ENCODE results near the gene CLDN18. TPM values are rescaled to one million over a fixed set of nuclear protein-coding genes. Genes with fewer than 3 reads are reported as not detected.
A peak's percentile ranks its signal among the peaks of the same experiment; 100 is the strongest.

Gene CLDN18
- total and polyA plus RNA-seq, 2 experiments from 2014 or later: 0.19 TPM; not detected in 1

DNA sequence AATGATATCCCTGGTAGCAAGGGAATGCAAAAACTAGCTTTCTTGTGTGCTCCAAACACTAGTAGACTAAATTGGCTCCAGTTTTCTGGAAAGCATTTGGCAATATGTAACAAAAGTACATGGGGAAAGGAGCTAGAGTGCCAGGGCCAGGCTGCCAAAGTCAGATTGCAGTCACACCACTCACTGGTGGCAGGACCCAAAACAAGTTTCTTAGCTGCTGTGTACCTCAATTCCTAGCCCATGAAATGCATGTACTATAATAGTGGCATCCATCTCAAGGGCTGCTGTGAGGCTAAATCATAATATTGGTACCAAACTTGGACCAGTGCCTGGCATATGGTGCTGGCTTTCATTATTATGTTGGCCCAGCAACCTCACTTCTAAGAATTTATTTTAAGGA, 49.3 kb downstream of the CLDN18 start:
- no peak overlapping the region for H3K4me2 ChIP-seq
- H3K9me3 Mint-ChIP-seq: no peaks in the 10 kb centered on the region
- peaks cover 4% of the 10 kb centered on the region; the same call in 1 of the 2 replicates for H3K36me3 ChIP-seq (ENCODE audit: insufficient read depth)
- H3K79me2 ChIP-seq (replicated peaks; ENCODE audit: insufficient read depth): no peaks in the 10 kb centered on the region
- 0 out of 2 replicates have a peak, but pooled peaks cover 2% of the 10 kb centered on the region for H4K20me1 ChIP-seq (replicated peaks; ENCODE audit: insufficient read depth)
- H3K4me3 Mint-ChIP-seq: no peak overlapping the region
- no peak for TF ChIP-seq EZH2phosphoT487 (IDR thresholded peaks at IDR 0.05; ENCODE audit: unreplicated experiment)
- no peak for TF ChIP-seq CREB1 (CRISPR knock-in tag; IDR thresholded peaks at IDR 0.05; ENCODE audit: low read depth)
- DNase-seq (ENCODE audit: low spot score): no peak
- H2AFZ ChIP-seq: no peak overlapping the region
- H3K27ac Mint-ChIP-seq: no peak overlapping the region
- no peaks in the 10 kb centered on the region for H3K27me3 ChIP-seq (ENCODE audit: insufficient read depth)
- no peaks in the 10 kb centered on the region for H3F3A ChIP-seq (replicated peaks; ENCODE audit: low read depth)
- peaks cover 14% of the 10 kb centered on the region for H3K4me1 Mint-ChIP-seq
- H3K36me3 Mint-ChIP-seq (ENCODE audit: low read depth): peaks cover 17% of the 10 kb centered on the region
- ATAC-seq: no peak
- H3K9me2 ChIP-seq (ENCODE audit: insufficient read depth): no peaks in the 10 kb centered on the region
- no peak overlapping the region for H3K4me3 ChIP-seq
- H3K4me1 ChIP-seq (ENCODE audit: insufficient read depth): peaks cover 4% of the 10 kb centered on the region; the same call in 1 of the 2 replicates
- H3K27ac ChIP-seq (ENCODE audit: low read depth): no peak overlapping the region
- H3K27me3 Mint-ChIP-seq (ENCODE audit: insufficient read depth, low read depth, poor library complexity): peaks cover 3% of the 10 kb centered on the region

GRCh38 chr3:138060792-138061191, 50.8 kb downstream of the CLDN18 start:
- Histone ChIP-seq H3K4me2 (no peak overlapping the region), H3K79me2 (replicated peaks; ENCODE audit: insufficient read depth) (no peaks in the 10 kb centered on the region), H3K4me1 (ENCODE audit: insufficient read depth) (peaks cover 4% of the 10 kb centered on the region; the same call in 1 of the 2 replicates), H2AFZ (no peak overlapping the region), H3K27me3 (ENCODE audit: insufficient read depth) (no peaks in the 10 kb centered on the region), H3F3A (replicated peaks; ENCODE audit: low read depth) (no peaks in the 10 kb centered on the region), H4K20me1 (replicated peaks; ENCODE audit: insufficient read depth) (0 out of 2 replicates have a peak, but pooled peaks cover 2% of the 10 kb centered on the region), H3K36me3 (ENCODE audit: insufficient read depth) (peaks cover 4% of the 10 kb centered on the region; the same call in 1 of the 2 replicates), H3K4me3 (no peak overlapping the region), H3K27ac (ENCODE audit: low read depth) (no peak overlapping the region), H3K9me2 (ENCODE audit: insufficient read depth) (no peaks in the 10 kb centered on the region)
- peaks cover 17% of the 10 kb centered on the region for H3K36me3 Mint-ChIP-seq (ENCODE audit: low read depth)
- no peaks in the 10 kb centered on the region for H3K9me3 Mint-ChIP-seq
- H3K27me3 Mint-ChIP-seq (ENCODE audit: insufficient read depth, low read depth, poor library complexity): peaks cover 4% of the 10 kb centered on the region
- peaks cover 14% of the 10 kb centered on the region for H3K4me1 Mint-ChIP-seq
- TF ChIP-seq CREB1 (CRISPR knock-in tag; IDR thresholded peaks at IDR 0.05; ENCODE audit: low read depth) (no peak), ZNF114 (CRISPR knock-in tag; IDR thresholded peaks at IDR 0.05) (no peak), NANOG (IDR thresholded peaks at IDR 0.05; ENCODE audit: borderline replicate concordance) (no peak)
- TF ChIP-seq, protein P1, sequence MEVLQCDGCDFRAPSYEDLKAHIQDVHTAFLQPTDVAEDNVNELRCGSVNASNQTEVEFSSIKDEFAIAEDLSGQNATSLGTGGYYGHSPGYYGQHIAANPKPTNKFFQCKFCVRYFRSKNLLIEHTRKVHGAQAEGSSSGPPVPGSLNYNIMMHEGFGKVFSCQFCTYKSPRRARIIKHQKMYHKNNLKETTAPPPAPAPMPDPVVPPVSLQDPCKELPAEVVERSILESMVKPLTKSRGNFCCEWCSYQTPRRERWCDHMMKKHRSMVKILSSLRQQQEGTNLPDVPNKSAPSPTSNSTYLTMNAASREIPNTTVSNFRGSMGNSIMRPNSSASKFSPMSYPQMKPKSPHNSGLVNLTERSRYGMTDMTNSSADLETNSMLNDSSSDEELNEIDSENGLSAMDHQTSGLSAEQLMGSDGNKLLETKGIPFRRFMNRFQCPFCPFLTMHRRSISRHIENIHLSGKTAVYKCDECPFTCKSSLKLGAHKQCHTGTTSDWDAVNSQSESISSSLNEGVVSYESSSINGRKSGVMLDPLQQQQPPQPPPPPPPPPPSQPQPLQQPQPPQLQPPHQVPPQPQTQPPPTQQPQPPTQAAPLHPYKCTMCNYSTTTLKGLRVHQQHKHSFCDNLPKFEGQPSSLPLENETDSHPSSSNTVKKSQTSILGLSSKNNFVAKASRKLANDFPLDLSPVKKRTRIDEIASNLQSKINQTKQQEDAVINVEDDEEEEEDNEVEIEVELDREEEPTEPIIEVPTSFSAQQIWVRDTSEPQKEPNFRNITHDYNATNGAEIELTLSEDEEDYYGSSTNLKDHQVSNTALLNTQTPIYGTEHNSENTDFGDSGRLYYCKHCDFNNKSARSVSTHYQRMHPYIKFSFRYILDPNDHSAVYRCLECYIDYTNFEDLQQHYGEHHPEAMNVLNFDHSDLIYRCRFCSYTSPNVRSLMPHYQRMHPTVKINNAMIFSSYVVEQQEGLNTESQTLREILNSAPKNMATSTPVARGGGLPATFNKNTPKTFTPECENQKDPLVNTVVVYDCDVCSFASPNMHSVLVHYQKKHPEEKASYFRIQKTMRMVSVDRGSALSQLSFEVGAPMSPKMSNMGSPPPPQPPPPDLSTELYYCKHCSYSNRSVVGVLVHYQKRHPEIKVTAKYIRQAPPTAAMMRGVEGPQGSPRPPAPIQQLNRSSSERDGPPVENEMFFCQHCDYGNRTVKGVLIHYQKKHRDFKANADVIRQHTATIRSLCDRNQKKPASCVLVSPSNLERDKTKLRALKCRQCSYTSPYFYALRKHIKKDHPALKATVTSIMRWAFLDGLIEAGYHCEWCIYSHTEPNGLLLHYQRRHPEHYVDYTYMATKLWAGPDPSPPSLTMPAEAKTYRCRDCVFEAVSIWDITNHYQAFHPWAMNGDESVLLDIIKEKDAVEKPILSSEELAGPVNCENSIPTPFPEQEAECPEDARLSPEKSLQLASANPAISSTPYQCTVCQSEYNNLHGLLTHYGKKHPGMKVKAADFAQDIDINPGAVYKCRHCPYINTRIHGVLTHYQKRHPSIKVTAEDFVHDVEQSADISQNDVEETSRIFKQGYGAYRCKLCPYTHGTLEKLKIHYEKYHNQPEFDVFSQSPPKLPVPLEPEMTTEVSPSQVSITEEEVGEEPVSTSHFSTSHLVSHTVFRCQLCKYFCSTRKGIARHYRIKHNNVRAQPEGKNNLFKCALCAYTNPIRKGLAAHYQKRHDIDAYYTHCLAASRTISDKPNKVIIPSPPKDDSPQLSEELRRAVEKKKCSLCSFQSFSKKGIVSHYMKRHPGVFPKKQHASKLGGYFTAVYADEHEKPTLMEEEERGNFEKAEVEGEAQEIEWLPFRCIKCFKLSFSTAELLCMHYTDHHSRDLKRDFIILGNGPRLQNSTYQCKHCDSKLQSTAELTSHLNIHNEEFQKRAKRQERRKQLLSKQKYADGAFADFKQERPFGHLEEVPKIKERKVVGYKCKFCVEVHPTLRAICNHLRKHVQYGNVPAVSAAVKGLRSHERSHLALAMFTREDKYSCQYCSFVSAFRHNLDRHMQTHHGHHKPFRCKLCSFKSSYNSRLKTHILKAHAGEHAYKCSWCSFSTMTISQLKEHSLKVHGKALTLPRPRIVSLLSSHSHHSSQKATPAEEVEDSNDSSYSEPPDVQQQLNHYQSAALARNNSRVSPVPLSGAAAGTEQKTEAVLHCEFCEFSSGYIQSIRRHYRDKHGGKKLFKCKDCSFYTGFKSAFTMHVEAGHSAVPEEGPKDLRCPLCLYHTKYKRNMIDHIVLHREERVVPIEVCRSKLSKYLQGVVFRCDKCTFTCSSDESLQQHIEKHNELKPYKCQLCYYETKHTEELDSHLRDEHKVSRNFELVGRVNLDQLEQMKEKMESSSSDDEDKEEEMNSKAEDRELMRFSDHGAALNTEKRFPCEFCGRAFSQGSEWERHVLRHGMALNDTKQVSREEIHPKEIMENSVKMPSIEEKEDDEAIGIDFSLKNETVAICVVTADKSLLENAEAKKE (CRISPR knock-in tag; IDR thresholded peaks at IDR 0.05): no peak
- peak overlapping the region; percentile 80; the same call in 1 of the 2 replicates for H3K27ac Mint-ChIP-seq
- no peak overlapping the region for H3K4me3 Mint-ChIP-seq
- ATAC-seq (no peak), DNase-seq (ENCODE audit: low spot score) (no peak)
